Measurements from ENCODE around the gene ZDHHC24. TPM values are rescaled to one million over a fixed set of nuclear protein-coding genes. Genes with fewer than 3 reads are reported as not detected.
"Not testable (repeated sequence)": the region's sequence is repeated elsewhere in the genome, so short reads cannot be mapped to it uniquely, and the experiment has no call there.

Gene ZDHHC24
- polyA plus RNA-seq, 1 donor: 4.3 TPM

GRCh38 chr11:66546368-66546965 lies 619 bp upstream of the ZDHHC24 start, which contains the start of gene ACTN3:
TSS of gene ACTN3 (plus strand) at chr11:66546903. CDS start at chr11:66546938, 35 bp downstream.
- DNase-seq (ENCODE audit: low read depth): no peak

- DNase-seq (ENCODE audit: low read depth): not testable (repeated sequence)
These were observed 896 bp downstream of the ZDHHC24 start for GRCh38 chr11:66544952-66545351.

- no peak for DNase-seq (ENCODE audit: low read depth)
These were observed 2.4 kb downstream of the ZDHHC24 start for GRCh38 chr11:66543263-66544107.

- no peak for DNase-seq (ENCODE audit: low read depth)
These were observed 3.5 kb downstream of the ZDHHC24 start for GRCh38 chr11:66542362-66542761.

GRCh38 chr11:66541892-66542291 lies 4.0 kb downstream of the ZDHHC24 start:
- DNase-seq (ENCODE audit: low read depth): no peak

- DNase-seq (ENCODE audit: low read depth): not testable (repeated sequence)
These were observed 5.2 kb downstream of the ZDHHC24 start for GRCh38 chr11:66540598-66540997.

- DNase-seq (ENCODE audit: low read depth): no peak
These were observed 6.0 kb downstream of the ZDHHC24 start for GRCh38 chr11:66539870-66540213.

- no peak for DNase-seq (ENCODE audit: low read depth)
These were observed 6.5 kb downstream of the ZDHHC24 start for GRCh38 chr11:66539170-66539869.

- DNase-seq (ENCODE audit: low read depth): no peak
These were observed 13.1 kb downstream of the ZDHHC24 start for GRCh38 chr11:66532784-66533183.

GRCh38 chr11:66531841-66532240 lies 14.0 kb downstream of the ZDHHC24 start:
- no peak for DNase-seq (ENCODE audit: low read depth)

GRCh38 chr11:66530927-66531709 lies 14.7 kb downstream of the ZDHHC24 start:
- no peak for DNase-seq (ENCODE audit: low read depth)

- DNase-seq (ENCODE audit: low read depth): no peak
These were observed 16.2 kb downstream of the ZDHHC24 start for GRCh38 chr11:66529655-66530054.

GRCh38 chr11:66529069-66529468 lies 16.8 kb downstream of the ZDHHC24 start:
- no peak for DNase-seq (ENCODE audit: low read depth)

- no peak for DNase-seq (ENCODE audit: low read depth)
These were observed 21.4 kb downstream of the ZDHHC24 start for GRCh38 chr11:66524304-66525040.

- no peak for DNase-seq (ENCODE audit: low read depth)
These were observed 22.2 kb downstream of the ZDHHC24 start for GRCh38 chr11:66523611-66524010.

GRCh38 chr11:66510990-66511339 lies 34.9 kb downstream of the ZDHHC24 start:
- DNase-seq (ENCODE audit: low read depth): no peak

GRCh38 chr11:66510271-66510989 lies 35.4 kb downstream of the ZDHHC24 start, which contains the start of gene BBS1:
TSS of gene BBS1 (plus strand) at chr11:66510635. CDS start at chr11:66510660, 25 bp downstream.
- DNase-seq (ENCODE audit: low read depth): peak; percentile 38

- DNase-seq (ENCODE audit: low read depth): no peak
These were observed 36.7 kb downstream of the ZDHHC24 start for GRCh38 chr11:66509131-66509561.

- no peak for DNase-seq (ENCODE audit: low read depth)
These were observed 40.5 kb downstream of the ZDHHC24 start for GRCh38 chr11:66505276-66505816.

- no peak for DNase-seq (ENCODE audit: low read depth)
These were observed 47.3 kb downstream of the ZDHHC24 start for GRCh38 chr11:66498506-66498905.

Measured in forelimb muscle (tissue), 1 donor.